ENCODE results near the gene SLC9A4.

SLC9A4 gene
- 0 reads per million in 2 donors for total RNA-seq

- DNase-seq: peak in 3 of 5 experiments; percentile 13 to 51 (median 49)
Observed at GRCh38 chr2:102473020-102473419, at the start of gene SLC9A4. Gene SLC9A4, plus strand, starts transcription at chr2:102473226. Its CDS starts 534 bp downstream, at chr2:102473760.

GRCh38 chr2:102423368-102423767 is 49.7 kb upstream of the SLC9A4 start:
- no peak for DNase-seq

GRCh38 chr2:102424754-102425153 is 48.3 kb upstream of the SLC9A4 start:
- peak in 1 of 5 experiments; percentile 60 for DNase-seq

- no peak for DNase-seq
Observed at GRCh38 chr2:102425441-102426132, 47.4 kb upstream of the SLC9A4 start.

- DNase-seq: no peak
Observed at GRCh38 chr2:102427249-102427648, 45.8 kb upstream of the SLC9A4 start.

- DNase-seq: no peak
Observed at GRCh38 chr2:102428573-102428972, 44.5 kb upstream of the SLC9A4 start.

GRCh38 chr2:102432386-102432785 is 40.6 kb upstream of the SLC9A4 start:
- DNase-seq: no peak

GRCh38 chr2:102433973-102434654 is 38.9 kb upstream of the SLC9A4 start:
- no peak for DNase-seq

- peak in 1 of 5 experiments; percentile 50 for DNase-seq
Observed at GRCh38 chr2:102434655-102435381, 38.2 kb upstream of the SLC9A4 start.

GRCh38 chr2:102435741-102436140 is 37.3 kb upstream of the SLC9A4 start:
- no peak for DNase-seq

- DNase-seq: no peak
Observed at GRCh38 chr2:102436323-102436722, 36.7 kb upstream of the SLC9A4 start.

- peak in 1 of 5 experiments; percentile 29 for DNase-seq
Observed at GRCh38 chr2:102437122-102437521, 35.9 kb upstream of the SLC9A4 start.

- no peak for DNase-seq
Observed at GRCh38 chr2:102438111-102438510, 34.9 kb upstream of the SLC9A4 start.

- DNase-seq: no peak
Observed at GRCh38 chr2:102438578-102438977, 34.4 kb upstream of the SLC9A4 start.

- no peak for DNase-seq
Observed at GRCh38 chr2:102439065-102439695, 33.8 kb upstream of the SLC9A4 start.

- peak in 2 of 5 experiments; percentile 31 to 74 for DNase-seq
Observed at GRCh38 chr2:102442967-102443828, 29.8 kb upstream of the SLC9A4 start.

GRCh38 chr2:102444233-102444632 is 28.8 kb upstream of the SLC9A4 start:
- DNase-seq: no peak

GRCh38 chr2:102446936-102447335 is 26.1 kb upstream of the SLC9A4 start:
- no peak for DNase-seq

- peak in 4 of 5 experiments; percentile 19 to 67 (median 44) for DNase-seq
Observed at GRCh38 chr2:102449370-102449974, 23.6 kb upstream of the SLC9A4 start.

GRCh38 chr2:102451968-102452367 is 21.1 kb upstream of the SLC9A4 start:
- DNase-seq: no peak

- DNase-seq: no peak
Observed at GRCh38 chr2:102453501-102453900, 19.5 kb upstream of the SLC9A4 start.

Data from T-helper 2 cell (primary cell).